ENCODE data around the gene TTC23L.

GRCh38 chr5:34820593-34820992 lies 18.4 kb upstream of the TTC23L start:
- TF ChIP-seq CTCF (conservative IDR thresholded peaks at IDR 0.05 in 1 of 2, IDR thresholded peaks at IDR 0.05 in 1 of 2; ENCODE audit: low read depth in 1 of 2, low read length in 2 of 2): no peak
- no peak for TF ChIP-seq EZH2 (IDR thresholded peaks at IDR 0.05; ENCODE audit: low read length, missing control alignments)
